Esophagus squamous epithelium (tissue), 5 donors: ENCODE results near the gene DDX24. TPM values are rescaled to one million over a fixed set of nuclear protein-coding genes. Genes with fewer than 3 reads are reported as not detected.

Experiments
- DNase-seq: peaks from one replicate; lab custom pipeline; 2025; lab: John Stamatoyannopoulos, UW
- H3K27ac ChIP-seq, 4 donors: fragments of 200-600 bp; sonication (generic); one replicate each; pipeline ENCODE4 v1.5.1; 2016 to 2019; ENCODE audit warnings: mild to moderate bottlenecking in 1 of 4
- H3K27me3 ChIP-seq, 4 donors: fragments of 200-600 bp; sonication (generic); 1 replicate in 3 of 4; 2 replicates in 1 of 4; pipeline versions ENCODE4 v1.5.1 to v1.6.0; 2017 to 2021; ENCODE audit warnings: antibody characterized with exemption in 1 of 4
- H3K36me3 ChIP-seq, 3 donors: fragments of 200-600 bp; sonication (generic); one replicate each; pipeline ENCODE4 v1.5.1; 2016 to 2019
- H3K4me1 ChIP-seq, 3 donors: fragments of 200-600 bp; sonication (generic); one replicate each; pipeline ENCODE4 v1.5.1; 2017 to 2019
- H3K4me3 ChIP-seq, 4 donors: fragments of 200-600 bp; sonication (generic); 1 replicate in 3 of 4; 2 replicates in 1 of 4; pipeline ENCODE4 v1.5.1; 2016 to 2019; ENCODE audit warnings: mild to moderate bottlenecking in 2 of 4, moderate library complexity in 1 of 4
- H3K9me3 ChIP-seq, 3 donors: fragments of 200-600 bp; sonication (generic); one replicate each; pipeline ENCODE4 v1.5.1; 2016 to 2019
- POLR2A ChIP-seq, 4 donors: fragments of 450-650 bp; IDR thresholded peaks; one replicate each; pipeline ENCODE4 v1.6.1; 2017; ENCODE audit warnings: antibody characterized with exemption in 4 of 4, mild to moderate bottlenecking in 4 of 4, moderate library complexity in 3 of 4
- WGBS, 2 donors: methylation state at CpG; one replicate each; pipeline ENCODE4 v1.1.5; 2018; 5-methylcytosine and 5-hydroxymethylcytosine counted together
- intact Hi-C: fragments of 100-400 bp; cut with DNase I; formaldehyde crosslinking; loops from one replicate; pipeline ENCODE4 v1.15.0; 2022
- total RNA-seq, 4 donors: library from RNA; depleted of rRNA; stranded (reverse); fragments of >200 nt; gene quantifications; one replicate each; pipeline ENCODE4 v1.1.0, GENCODE V29; 2016
- TF ChIP-seq, protein P1 (sequence below), 6 experiments: fragments of 450-650 bp in 4 of 6; fragments of 200-600 bp in 2 of 6; sonication (generic) in 2 of 6; IDR thresholded peaks; one replicate each; pipeline ENCODE4 v1.5.1; 2016 to 2019; ENCODE audit warnings: antibody characterized with exemption in 6 of 6, mild to moderate bottlenecking in 4 of 6, moderate library complexity in 4 of 6
- donor health status: DM: yes; HTN: yes; CAD: no.

Gene DDX24
- total RNA-seq, 4 donors from 2014 or later, result 63.9 to 114 (median 71.9) TPM

DNA sequence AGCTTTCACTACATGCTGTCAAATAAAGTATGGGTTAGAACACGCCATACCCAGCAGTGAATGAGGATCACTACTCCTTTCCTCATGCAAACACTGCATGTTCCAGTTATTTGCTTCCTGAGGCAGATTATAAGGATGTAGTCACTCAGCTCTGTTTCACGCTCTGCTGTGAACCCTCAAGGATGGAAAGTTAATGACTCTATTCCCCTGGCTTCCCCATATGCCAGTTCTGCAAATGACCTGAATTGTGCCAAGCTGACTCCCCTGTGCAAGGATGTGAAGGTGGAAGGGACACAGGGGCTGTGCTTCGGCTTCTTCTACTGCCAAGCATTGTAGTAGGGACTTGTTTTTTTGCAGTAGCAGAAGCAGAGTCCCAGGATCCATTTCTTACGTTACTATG, 6.9 kb upstream of the DDX24 start:
- intact Hi-C loops, result no loop called here

DNA sequence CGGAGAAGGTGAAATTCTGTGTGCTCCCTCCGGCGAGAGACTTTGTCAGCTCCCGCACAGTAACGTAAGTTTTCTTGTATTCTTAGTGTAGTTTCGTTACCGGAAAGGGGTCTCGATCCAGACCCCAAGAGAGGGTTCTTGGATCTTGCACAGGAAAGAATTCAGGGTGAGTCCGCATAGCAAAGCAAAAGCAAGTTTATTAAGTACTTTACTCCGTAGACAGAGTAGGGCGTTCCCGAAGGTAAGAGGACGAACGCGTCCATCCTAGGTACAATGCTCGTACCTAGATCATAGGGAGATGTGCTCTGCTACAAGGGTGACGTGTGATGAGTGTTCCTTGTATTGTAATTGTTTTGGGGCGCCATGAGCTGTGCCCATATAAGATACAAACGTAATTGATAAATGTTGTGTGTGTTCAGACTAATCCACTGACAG, 401 bp upstream of the DDX24 start:
- peaks cover 17 to 50% (median 37%) of the 10 kb centered on the region in 3 donors for H3K4me1 ChIP-seq
- H3K9me3 ChIP-seq, result no peaks in the 10 kb centered on the region
- DNase-seq, result no peak
- intact Hi-C loops, result no loop called here
- TF ChIP-seq, protein P1, sequence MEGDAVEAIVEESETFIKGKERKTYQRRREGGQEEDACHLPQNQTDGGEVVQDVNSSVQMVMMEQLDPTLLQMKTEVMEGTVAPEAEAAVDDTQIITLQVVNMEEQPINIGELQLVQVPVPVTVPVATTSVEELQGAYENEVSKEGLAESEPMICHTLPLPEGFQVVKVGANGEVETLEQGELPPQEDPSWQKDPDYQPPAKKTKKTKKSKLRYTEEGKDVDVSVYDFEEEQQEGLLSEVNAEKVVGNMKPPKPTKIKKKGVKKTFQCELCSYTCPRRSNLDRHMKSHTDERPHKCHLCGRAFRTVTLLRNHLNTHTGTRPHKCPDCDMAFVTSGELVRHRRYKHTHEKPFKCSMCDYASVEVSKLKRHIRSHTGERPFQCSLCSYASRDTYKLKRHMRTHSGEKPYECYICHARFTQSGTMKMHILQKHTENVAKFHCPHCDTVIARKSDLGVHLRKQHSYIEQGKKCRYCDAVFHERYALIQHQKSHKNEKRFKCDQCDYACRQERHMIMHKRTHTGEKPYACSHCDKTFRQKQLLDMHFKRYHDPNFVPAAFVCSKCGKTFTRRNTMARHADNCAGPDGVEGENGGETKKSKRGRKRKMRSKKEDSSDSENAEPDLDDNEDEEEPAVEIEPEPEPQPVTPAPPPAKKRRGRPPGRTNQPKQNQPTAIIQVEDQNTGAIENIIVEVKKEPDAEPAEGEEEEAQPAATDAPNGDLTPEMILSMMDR (IDR thresholded peaks at IDR 0.05), result no peak
- no peak for TF ChIP-seq POLR2A (IDR thresholded peaks at IDR 0.05)
- H3K27ac ChIP-seq, result peak overlapping the region; percentile 91 to 98 (median 94)
- peak overlapping the region; percentile 69 to 99 (median 84) for H3K4me3 ChIP-seq
- no peaks in the 10 kb centered on the region for H3K27me3 ChIP-seq
- WGBS, 2 donors, result 0 to 2% methylated on average over 11 to 19 of the region's 19 CpGs
- H3K36me3 ChIP-seq, result peaks cover 0 to 23% (median 3%) of the 10 kb centered on the region in 3 donors

More for the DNA sequence above, 6.9 kb upstream of the DDX24 start:
- Histone ChIP-seq H3K4me3 (no peak overlapping the region), H3K27me3 (no peaks in the 10 kb centered on the region), H3K4me1 (no peaks in the 10 kb centered on the region), H3K9me3 (no peaks in the 10 kb centered on the region), H3K27ac (no peak overlapping the region), H3K36me3 (no peaks in the 10 kb centered on the region)
- 80 to 98% methylated on average over 4 of the region's 4 CpGs for WGBS, 2 donors
- no peak for DNase-seq
- TF ChIP-seq, protein P1 (IDR thresholded peaks at IDR 0.05), result no peak
- TF ChIP-seq POLR2A (IDR thresholded peaks at IDR 0.05), result no peak

DNA sequence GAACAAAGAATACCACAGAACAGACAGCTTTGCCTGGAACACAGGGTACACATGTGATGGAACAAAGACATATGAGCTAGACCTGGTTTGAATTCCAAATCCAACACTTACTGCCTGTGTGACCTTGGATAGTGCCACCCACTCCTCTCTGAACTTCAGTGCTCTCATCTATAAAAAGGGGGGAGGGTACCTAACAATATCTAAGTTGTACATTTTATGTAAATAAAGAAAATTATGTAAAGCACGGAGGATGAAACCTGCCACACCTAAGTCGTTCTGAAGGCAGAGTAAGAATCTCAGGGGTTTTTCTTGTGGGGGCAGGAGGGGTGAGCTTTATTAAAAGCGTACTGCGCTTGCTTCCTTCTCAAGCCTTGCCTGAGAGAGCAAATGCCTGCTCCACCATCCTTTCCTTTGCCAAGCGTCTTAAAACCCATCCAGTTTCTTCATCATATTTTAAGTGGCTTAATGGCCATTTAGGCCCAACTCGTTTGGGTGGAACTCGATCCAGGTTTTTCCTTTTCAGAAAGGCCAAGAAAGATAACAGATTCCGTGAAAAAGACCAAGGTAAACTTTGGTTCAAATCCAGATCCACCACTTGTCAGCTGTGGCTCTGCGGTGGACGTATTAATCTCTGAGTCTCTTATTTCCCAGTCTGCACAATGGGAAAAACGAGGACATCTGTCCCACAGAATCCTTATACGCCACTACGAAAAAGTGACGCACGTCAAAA, 946 bp downstream of the DDX24 start:
- peaks cover 0 to 29% (median 3%) of the 10 kb centered on the region in 3 donors for H3K36me3 ChIP-seq
- H3K4me3 ChIP-seq, result peak overlapping the region; percentile 69 to 99 (median 84)
- H3K27me3 ChIP-seq, result no peaks in the 10 kb centered on the region
- WGBS, 2 donors, result 1 to 3% methylated on average over 14 to 15 of the region's 15 CpGs
- intact Hi-C loops, result no loop called here
- H3K9me3 ChIP-seq, result peaks cover 0 to 4% (median 0%) of the 10 kb centered on the region in 3 donors
- no peak for DNase-seq
- peak overlapping the region; percentile 91 to 98 (median 94) for H3K27ac ChIP-seq
- H3K4me1 ChIP-seq, result peaks cover 17 to 59% (median 42%) of the 10 kb centered on the region in 3 donors
- TF ChIP-seq, protein P1 (IDR thresholded peaks at IDR 0.05), result no peak
- no peak for TF ChIP-seq POLR2A (IDR thresholded peaks at IDR 0.05)

DNA sequence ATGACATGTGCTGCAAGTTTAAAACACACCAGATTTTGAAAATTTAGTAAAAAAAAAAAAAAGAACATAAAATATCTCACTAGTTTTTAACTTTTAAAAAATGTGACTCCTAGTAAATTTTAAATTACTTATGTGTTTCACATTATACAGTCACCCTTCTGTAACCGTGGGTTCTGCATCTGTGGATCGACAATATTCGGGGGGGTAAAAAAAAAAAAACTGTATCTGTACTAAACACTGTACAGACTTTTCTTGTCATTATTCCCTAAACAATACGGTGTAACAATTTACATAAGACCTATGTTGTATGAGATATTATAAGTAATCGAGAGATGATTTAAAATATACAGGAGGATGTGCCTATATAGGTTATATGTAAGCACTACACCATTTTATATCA, 3.2 kb downstream of the DDX24 start:
- Histone ChIP-seq H3K27me3 (no peaks in the 10 kb centered on the region), H3K36me3 (peaks cover 0 to 44% (median 3%) of the 10 kb centered on the region in 3 donors), H3K4me3 (peak overlapping the region in 2 of 4 donors; percentile 69 to 99), H3K9me3 (peaks cover 0 to 8% (median 6%) of the 10 kb centered on the region in 3 donors), H3K27ac (peak overlapping the region in 1 of 4 donors; percentile 96), H3K4me1 (peaks cover 17 to 63% (median 42%) of the 10 kb centered on the region in 3 donors)
- TF ChIP-seq, protein P1 (IDR thresholded peaks at IDR 0.05), result no peak
- TF ChIP-seq POLR2A (IDR thresholded peaks at IDR 0.05), result no peak
- intact Hi-C loops, result no loop called here
- WGBS, 2 donors, result 71 to 78% methylated on average over 5 of the region's 5 CpGs
- DNase-seq, result no peak
